ENCODE measurements around the gene RFPL1. TPM values are rescaled to one million over a fixed set of nuclear protein-coding genes. Genes with fewer than 3 reads are reported as not detected.

RFPL1 gene
- total and polyA plus RNA-seq, 2 of the 13 experiments (the other 11 are each of a cell fraction or from before 2014, with no cell fraction given): not detected

DNA sequence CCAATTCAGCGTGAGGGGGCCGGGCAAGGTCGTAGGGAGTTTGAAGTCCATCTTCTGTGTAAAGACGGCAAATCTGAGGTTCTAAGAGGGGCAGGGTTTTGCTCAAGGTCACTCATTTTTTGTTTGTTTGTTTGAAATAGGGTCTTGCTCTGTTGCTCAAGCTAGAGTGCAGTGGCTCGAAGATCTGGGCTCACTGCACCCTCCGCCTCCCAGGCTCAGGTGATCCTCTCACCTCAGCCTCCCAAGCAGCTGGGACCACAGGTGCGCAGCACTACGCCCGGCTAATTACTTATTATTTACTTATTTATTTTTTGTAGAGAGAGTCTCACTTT, 49.7 kb upstream of the RFPL1 start (continued):
- TF ChIP-seq CHCHD3 (CRISPR knock-in tag; IDR thresholded peaks at IDR 0.05) (no peak), DMAP1 (CRISPR knock-in tag; IDR thresholded peaks at IDR 0.05) (0 out of 2 replicates have a peak, but pooled peaks have one; percentile 1), ZNF703 (CRISPR knock-in tag; IDR thresholded peaks at IDR 0.05; ENCODE audit: borderline replicate concordance) (no peak), ZNF256 (CRISPR knock-in tag; conservative IDR thresholded peaks at IDR 0.05) (no peak), REPIN1 (CRISPR knock-in tag; IDR thresholded peaks at IDR 0.05; ENCODE audit: borderline replicate concordance, low read depth) (0 out of 2 replicates have a peak, but pooled peaks have one; percentile 53), SALL2 (CRISPR knock-in tag; IDR thresholded peaks at IDR 0.05) (no peak; the same call in 1 of the 2 replicates), RFX1 (IDR thresholded peaks at IDR 0.05) (no peak), ZNF501 (CRISPR knock-in tag; IDR thresholded peaks at IDR 0.05) (no peak), ZNF547 (CRISPR knock-in tag; IDR thresholded peaks at IDR 0.05) (no peak), NR2F1 (CRISPR knock-in tag; IDR thresholded peaks at IDR 0.05) (peak in 1 of 2 experiments; percentile 1; a peak in 1 of 4 replicates), U2AF1 (optimal IDR thresholded peaks at IDR 0.05; ENCODE audit: low read depth, low read length) (no peak), ZNF629 (CRISPR knock-in tag; conservative IDR thresholded peaks at IDR 0.05) (0 out of 2 replicates have a peak, but pooled peaks have one; percentile 7), FOXJ3 (CRISPR knock-in tag; IDR thresholded peaks at IDR 0.05; ENCODE audit: borderline replicate concordance) (no peak), NFIC (IDR thresholded peaks at IDR 0.05; ENCODE audit: low read length) (no peak), ZNF598 (CRISPR knock-in tag; IDR thresholded peaks at IDR 0.05; ENCODE audit: borderline replicate concordance) (0 out of 2 replicates have a peak, but pooled peaks have one; percentile 8), ZNF891 (CRISPR knock-in tag; IDR thresholded peaks at IDR 0.05) (0 out of 2 replicates have a peak, but pooled peaks have one; percentile 7), PHB2 (IDR thresholded peaks at IDR 0.05; ENCODE audit: partially characterized antibody) (no peak), NR2C2 (CRISPR knock-in tag; IDR thresholded peaks at IDR 0.05; ENCODE audit: borderline replicate concordance) (no peak), ZNF841 (CRISPR knock-in tag; IDR thresholded peaks at IDR 0.05; ENCODE audit: borderline replicate concordance) (no peak), ZNF335 (CRISPR knock-in tag; IDR thresholded peaks at IDR 0.05) (no peak), HNF4A (CRISPR knock-in tag; IDR thresholded peaks at IDR 0.05) (0 out of 2 replicates have a peak, but pooled peaks have one; percentile 54), SUZ12 (IDR thresholded peaks at IDR 0.05; ENCODE audit: low read depth, low read length) (no peak), ZNF709 (CRISPR knock-in tag; IDR thresholded peaks at IDR 0.05) (no peak; the same call in 1 of the 2 replicates), FOXM1 (CRISPR knock-in tag; IDR thresholded peaks at IDR 0.05) (no peak), ZNF292 (CRISPR knock-in tag; IDR thresholded peaks at IDR 0.05; ENCODE audit: borderline replicate concordance, low read depth) (no peak), MBD4 (IDR thresholded peaks at IDR 0.05; ENCODE audit: borderline replicate concordance, low read length) (no peak)
- TF ChIP-seq, protein P1, sequence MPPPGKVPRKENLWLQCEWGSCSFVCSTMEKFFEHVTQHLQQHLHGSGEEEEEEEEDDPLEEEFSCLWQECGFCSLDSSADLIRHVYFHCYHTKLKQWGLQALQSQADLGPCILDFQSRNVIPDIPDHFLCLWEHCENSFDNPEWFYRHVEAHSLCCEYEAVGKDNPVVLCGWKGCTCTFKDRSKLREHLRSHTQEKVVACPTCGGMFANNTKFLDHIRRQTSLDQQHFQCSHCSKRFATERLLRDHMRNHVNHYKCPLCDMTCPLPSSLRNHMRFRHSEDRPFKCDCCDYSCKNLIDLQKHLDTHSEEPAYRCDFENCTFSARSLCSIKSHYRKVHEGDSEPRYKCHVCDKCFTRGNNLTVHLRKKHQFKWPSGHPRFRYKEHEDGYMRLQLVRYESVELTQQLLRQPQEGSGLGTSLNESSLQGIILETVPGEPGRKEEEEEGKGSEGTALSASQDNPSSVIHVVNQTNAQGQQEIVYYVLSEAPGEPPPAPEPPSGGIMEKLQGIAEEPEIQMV (CRISPR knock-in tag; IDR thresholded peaks at IDR 0.05; ENCODE audit: low read depth): no peak
- TF ChIP-seq, protein P2, sequence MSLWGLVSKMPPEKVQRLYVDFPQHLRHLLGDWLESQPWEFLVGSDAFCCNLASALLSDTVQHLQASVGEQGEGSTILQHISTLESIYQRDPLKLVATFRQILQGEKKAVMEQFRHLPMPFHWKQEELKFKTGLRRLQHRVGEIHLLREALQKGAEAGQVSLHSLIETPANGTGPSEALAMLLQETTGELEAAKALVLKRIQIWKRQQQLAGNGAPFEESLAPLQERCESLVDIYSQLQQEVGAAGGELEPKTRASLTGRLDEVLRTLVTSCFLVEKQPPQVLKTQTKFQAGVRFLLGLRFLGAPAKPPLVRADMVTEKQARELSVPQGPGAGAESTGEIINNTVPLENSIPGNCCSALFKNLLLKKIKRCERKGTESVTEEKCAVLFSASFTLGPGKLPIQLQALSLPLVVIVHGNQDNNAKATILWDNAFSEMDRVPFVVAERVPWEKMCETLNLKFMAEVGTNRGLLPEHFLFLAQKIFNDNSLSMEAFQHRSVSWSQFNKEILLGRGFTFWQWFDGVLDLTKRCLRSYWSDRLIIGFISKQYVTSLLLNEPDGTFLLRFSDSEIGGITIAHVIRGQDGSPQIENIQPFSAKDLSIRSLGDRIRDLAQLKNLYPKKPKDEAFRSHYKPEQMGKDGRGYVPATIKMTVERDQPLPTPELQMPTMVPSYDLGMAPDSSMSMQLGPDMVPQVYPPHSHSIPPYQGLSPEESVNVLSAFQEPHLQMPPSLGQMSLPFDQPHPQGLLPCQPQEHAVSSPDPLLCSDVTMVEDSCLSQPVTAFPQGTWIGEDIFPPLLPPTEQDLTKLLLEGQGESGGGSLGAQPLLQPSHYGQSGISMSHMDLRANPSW (CRISPR knock-in tag; IDR thresholded peaks at IDR 0.05; ENCODE audit: borderline replicate concordance): no peak
